ENCODE measurements around the gene CACNA2D3. TPM values are rescaled to one million over a fixed set of nuclear protein-coding genes. Genes with fewer than 3 reads are reported as not detected.

CACNA2D3 gene
- total RNA-seq, 1 donor from 2014 or later: not detected

DNA sequence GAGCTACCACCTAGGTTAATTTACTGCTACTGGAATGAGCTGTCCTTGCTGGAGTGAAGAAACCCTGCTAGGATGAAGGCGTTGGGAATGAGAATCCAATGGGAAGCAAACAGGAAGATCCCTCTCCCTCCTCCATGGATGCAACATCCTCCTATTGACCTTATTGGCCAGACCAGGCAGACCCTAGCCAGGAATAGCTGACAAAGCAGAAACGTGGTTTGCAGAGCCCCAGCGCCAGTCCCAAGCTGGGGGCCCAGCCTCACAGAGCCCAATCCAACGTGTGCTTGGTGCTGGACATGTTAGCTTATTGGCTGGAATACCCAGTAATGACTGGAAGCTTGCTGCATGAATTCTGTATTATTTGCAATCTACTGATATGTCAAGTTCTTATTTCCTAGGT is 532.4 kb downstream of the CACNA2D3 start:
- TF ChIP-seq, protein P1, sequence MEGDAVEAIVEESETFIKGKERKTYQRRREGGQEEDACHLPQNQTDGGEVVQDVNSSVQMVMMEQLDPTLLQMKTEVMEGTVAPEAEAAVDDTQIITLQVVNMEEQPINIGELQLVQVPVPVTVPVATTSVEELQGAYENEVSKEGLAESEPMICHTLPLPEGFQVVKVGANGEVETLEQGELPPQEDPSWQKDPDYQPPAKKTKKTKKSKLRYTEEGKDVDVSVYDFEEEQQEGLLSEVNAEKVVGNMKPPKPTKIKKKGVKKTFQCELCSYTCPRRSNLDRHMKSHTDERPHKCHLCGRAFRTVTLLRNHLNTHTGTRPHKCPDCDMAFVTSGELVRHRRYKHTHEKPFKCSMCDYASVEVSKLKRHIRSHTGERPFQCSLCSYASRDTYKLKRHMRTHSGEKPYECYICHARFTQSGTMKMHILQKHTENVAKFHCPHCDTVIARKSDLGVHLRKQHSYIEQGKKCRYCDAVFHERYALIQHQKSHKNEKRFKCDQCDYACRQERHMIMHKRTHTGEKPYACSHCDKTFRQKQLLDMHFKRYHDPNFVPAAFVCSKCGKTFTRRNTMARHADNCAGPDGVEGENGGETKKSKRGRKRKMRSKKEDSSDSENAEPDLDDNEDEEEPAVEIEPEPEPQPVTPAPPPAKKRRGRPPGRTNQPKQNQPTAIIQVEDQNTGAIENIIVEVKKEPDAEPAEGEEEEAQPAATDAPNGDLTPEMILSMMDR (IDR thresholded peaks at IDR 0.05): no peak

DNA sequence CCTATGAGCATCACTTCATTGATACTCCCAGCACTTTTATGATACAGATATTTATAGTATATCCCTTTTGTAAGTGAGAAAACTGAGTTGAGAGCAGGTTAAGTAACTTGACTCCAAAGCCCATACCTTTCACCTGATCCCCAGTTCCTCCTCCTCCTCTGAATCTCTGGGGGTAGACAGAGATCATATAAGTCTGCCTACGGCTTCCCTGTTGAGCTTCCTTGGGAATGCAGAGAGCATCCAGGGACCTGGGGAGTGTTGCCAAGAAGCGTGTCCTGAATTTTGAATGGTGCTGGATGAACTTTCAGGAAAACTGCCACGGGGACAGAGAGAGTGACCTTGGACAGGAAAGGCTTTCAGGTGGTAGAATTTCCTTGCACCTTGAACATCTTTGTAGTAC is 537.0 kb downstream of the CACNA2D3 start:
- Mint-ChIP-seq H3K27ac (ENCODE audit: unreplicated experiment) (no peak overlapping the region), H3K4me3 (ENCODE audit: unreplicated experiment) (no peak overlapping the region), H3K9me3 (ENCODE audit: low read depth) (peaks cover under 1% of the 10 kb centered on the region), H3K27me3 (ENCODE audit: low read depth) (no peaks in the 10 kb centered on the region), H3K36me3 (ENCODE audit: low read depth) (no peaks in the 10 kb centered on the region), H3K4me1 (ENCODE audit: low read depth) (peaks cover 5% of the 10 kb centered on the region)
- DNase-seq (ENCODE audit: low spot score): no peak
- TF ChIP-seq, protein P1 (IDR thresholded peaks at IDR 0.05): no peak

More for the DNA sequence above, 532.4 kb downstream of the CACNA2D3 start:
- Mint-ChIP-seq H3K27me3 (ENCODE audit: low read depth) (no peaks in the 10 kb centered on the region), H3K4me3 (ENCODE audit: unreplicated experiment) (no peak overlapping the region), H3K27ac (ENCODE audit: unreplicated experiment) (no peak overlapping the region), H3K36me3 (ENCODE audit: low read depth) (no peaks in the 10 kb centered on the region), H3K4me1 (ENCODE audit: low read depth) (no peaks in the 10 kb centered on the region), H3K9me3 (ENCODE audit: low read depth) (peaks cover 9% of the 10 kb centered on the region)
- DNase-seq (ENCODE audit: low spot score): no peak

DNA sequence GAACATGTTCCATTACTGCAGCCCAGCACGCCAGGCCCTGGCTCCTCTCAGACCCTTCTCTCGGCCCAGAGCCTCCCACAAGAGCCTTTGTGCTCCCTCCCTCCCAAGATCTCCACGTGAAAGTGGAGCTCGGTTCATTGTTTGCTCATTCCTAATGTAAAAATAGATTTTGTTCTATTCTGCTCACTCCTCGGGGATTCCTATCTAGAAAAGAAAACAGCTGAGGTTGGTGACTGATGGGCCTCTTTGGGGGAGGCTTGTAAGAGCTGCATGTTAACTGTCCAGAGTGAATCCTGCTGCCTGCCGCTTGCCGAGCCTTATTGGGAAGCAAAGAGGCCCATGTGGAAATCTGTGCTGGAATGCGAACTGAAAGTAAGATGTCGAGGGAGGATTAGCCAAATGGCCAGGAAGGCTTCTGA is 538.4 kb downstream of the CACNA2D3 start:
- H3K27me3 Mint-ChIP-seq (ENCODE audit: low read depth): peaks cover 4% of the 10 kb centered on the region
- H3K36me3 Mint-ChIP-seq (ENCODE audit: low read depth): no peaks in the 10 kb centered on the region
- H3K4me1 Mint-ChIP-seq (ENCODE audit: low read depth): peaks cover 5% of the 10 kb centered on the region
- H3K27ac Mint-ChIP-seq (ENCODE audit: unreplicated experiment): no peak overlapping the region
- no peak overlapping the region for H3K4me3 Mint-ChIP-seq (ENCODE audit: unreplicated experiment)
- TF ChIP-seq, protein P1 (IDR thresholded peaks at IDR 0.05): no peak
- H3K9me3 Mint-ChIP-seq (ENCODE audit: low read depth): no peaks in the 10 kb centered on the region
- DNase-seq (ENCODE audit: low spot score): no peak

DNA sequence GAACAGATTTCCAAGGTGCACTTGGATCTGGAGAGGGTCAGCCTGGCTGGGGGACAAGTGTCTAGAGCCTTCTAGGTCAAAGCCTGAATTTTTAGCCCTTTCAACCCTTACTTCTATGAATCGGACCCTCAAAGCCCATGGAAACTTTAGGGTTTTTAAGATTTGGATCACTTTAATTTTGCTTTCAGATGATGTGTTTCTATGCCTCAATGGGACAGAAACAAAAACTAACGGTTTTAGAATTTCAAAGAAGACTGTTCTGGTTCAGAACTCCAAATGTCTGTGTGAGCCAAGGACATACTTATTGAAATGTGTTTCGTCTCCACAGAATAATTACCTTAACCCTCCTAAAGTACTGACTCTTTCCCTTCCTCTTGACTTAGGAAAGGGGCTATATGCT is 538.8 kb downstream of the CACNA2D3 start:
- no peak overlapping the region for H3K27ac Mint-ChIP-seq (ENCODE audit: unreplicated experiment)
- H3K27me3 Mint-ChIP-seq (ENCODE audit: low read depth): peaks cover 4% of the 10 kb centered on the region
- DNase-seq (ENCODE audit: low spot score): no peak
- TF ChIP-seq, protein P1 (IDR thresholded peaks at IDR 0.05): no peak
- no peak overlapping the region for H3K4me3 Mint-ChIP-seq (ENCODE audit: unreplicated experiment)
- H3K4me1 Mint-ChIP-seq (ENCODE audit: low read depth): peaks cover 5% of the 10 kb centered on the region
- H3K36me3 Mint-ChIP-seq (ENCODE audit: low read depth): no peaks in the 10 kb centered on the region
- H3K9me3 Mint-ChIP-seq (ENCODE audit: low read depth): no peaks in the 10 kb centered on the region

DNA sequence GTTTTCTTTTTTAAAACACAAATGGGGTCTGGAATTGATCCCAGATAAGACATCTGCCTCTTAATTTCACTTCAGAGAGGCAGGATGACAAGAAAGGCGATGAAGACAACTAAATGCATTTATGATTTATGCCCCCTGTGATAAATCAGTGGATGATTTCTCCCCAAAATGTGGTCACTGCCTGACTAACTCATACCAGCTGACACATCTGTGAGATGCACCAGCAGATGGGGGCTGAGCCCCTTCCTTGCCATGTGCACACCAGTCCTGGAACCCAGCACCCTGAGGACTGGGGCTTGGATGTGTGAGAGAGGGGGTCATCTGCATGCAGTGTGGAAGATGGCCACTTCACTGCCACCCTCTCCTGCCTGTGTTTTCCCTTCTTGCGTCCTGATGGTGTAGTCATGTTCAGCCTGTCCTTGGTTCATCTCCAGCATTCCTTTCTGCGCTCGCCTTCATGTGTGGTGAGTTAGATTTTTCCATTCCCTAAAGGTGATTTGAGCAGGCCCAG is 541.2 kb downstream of the CACNA2D3 start:
- no peak for DNase-seq (ENCODE audit: low spot score)
- TF ChIP-seq, protein P1 (IDR thresholded peaks at IDR 0.05): no peak
- H3K27me3 Mint-ChIP-seq (ENCODE audit: low read depth): peaks cover 7% of the 10 kb centered on the region

More for the DNA sequence above, 541.2 kb downstream of the CACNA2D3 start:
- no peak overlapping the region for H3K4me3 Mint-ChIP-seq (ENCODE audit: unreplicated experiment)
- no peak overlapping the region for H3K27ac Mint-ChIP-seq (ENCODE audit: unreplicated experiment)
- peaks cover 5% of the 10 kb centered on the region for H3K4me1 Mint-ChIP-seq (ENCODE audit: low read depth)
- no peaks in the 10 kb centered on the region for H3K9me3 Mint-ChIP-seq (ENCODE audit: low read depth)
- H3K36me3 Mint-ChIP-seq (ENCODE audit: low read depth): no peaks in the 10 kb centered on the region

Measured in chondrocyte (in vitro differentiated cells).